Mesodermal cell (in vitro differentiated cells): ENCODE measurements around the gene MLN.

Experiments used
- H3K27ac ChIP-seq: 2 replicates; pipeline ENCODE4 v1.7.0; 2013; ENCODE audit warnings: mild to moderate bottlenecking, low read depth, low read length, moderate library complexity; ENCODE audit not compliant: severe bottlenecking
- H3K36me3 ChIP-seq: 2 replicates; pipeline ENCODE4 v1.7.1; 2013; ENCODE audit warnings: mild to moderate bottlenecking, low read length, moderate library complexity; ENCODE audit not compliant: control insufficient read depth, insufficient read depth
- H3K4me1 ChIP-seq: one replicate; pipeline ENCODE4 v1.7.1; 2013; ENCODE audit warnings: mild to moderate bottlenecking, low read length; ENCODE audit not compliant: insufficient read depth, control insufficient read depth, poor library complexity, severe bottlenecking
- H3K4me3 ChIP-seq: 2 replicates; pipeline ENCODE4 v1.7.0; 2013; ENCODE audit warnings: low read length, control low read depth, mild to moderate bottlenecking; ENCODE audit not compliant: insufficient read depth, poor library complexity, severe bottlenecking; ENCODE audit errors: extremely low read depth
- H3K9me3 ChIP-seq: 2 replicates; pipeline ENCODE4 v1.7.1; 2013; ENCODE audit warnings: mild to moderate bottlenecking, low read length, moderate library complexity; ENCODE audit not compliant: control insufficient read depth
- WGBS, 2 experiments: methylation state at CpG; one replicate each; pipeline ENCODE4 v1.1.5; 2013; ENCODE audit warnings: missing lambda C conversion rate in 2 of 2; ENCODE audit not compliant: insufficient coverage in 2 of 2; 5-methylcytosine and 5-hydroxymethylcytosine counted together

MLN gene

GRCh38 chr6:33759887-33760629 lies 43.7 kb downstream of the MLN start:
- H3K36me3 ChIP-seq = no peaks in the 10 kb centered on the region
- H3K4me1 ChIP-seq = no peaks in the 10 kb centered on the region
- no peak overlapping the region for H3K27ac ChIP-seq
- no peaks in the 10 kb centered on the region for H3K9me3 ChIP-seq
- 96 to 97% methylated on average over 8 to 9 of the region's 9 CpGs for WGBS, 2 experiments
- H3K4me3 ChIP-seq = no peak overlapping the region

- Histone ChIP-seq H3K4me1 (no peaks in the 10 kb centered on the region), H3K9me3 (no peaks in the 10 kb centered on the region)
- WGBS, 2 experiments = 95 to 100% methylated on average over 3 to 6 of the region's 7 CpGs
Measured at GRCh38 chr6:33758815-33759216, 45.0 kb downstream of the MLN start.

GRCh38 chr6:33757906-33758305 lies 45.9 kb downstream of the MLN start:
- Histone ChIP-seq H3K27ac (no peak overlapping the region), H3K4me1 (no peaks in the 10 kb centered on the region), H3K36me3 (no peaks in the 10 kb centered on the region), H3K4me3 (no peak overlapping the region), H3K9me3 (no peaks in the 10 kb centered on the region)
- 88 to 93% methylated on average over 7 to 10 of the region's 10 CpGs for WGBS, 2 experiments

More at GRCh38 chr6:33758815-33759216, 45.0 kb downstream of the MLN start:
- no peak overlapping the region for H3K4me3 ChIP-seq
- H3K36me3 ChIP-seq = no peaks in the 10 kb centered on the region
- H3K27ac ChIP-seq = no peak overlapping the region

DNA sequence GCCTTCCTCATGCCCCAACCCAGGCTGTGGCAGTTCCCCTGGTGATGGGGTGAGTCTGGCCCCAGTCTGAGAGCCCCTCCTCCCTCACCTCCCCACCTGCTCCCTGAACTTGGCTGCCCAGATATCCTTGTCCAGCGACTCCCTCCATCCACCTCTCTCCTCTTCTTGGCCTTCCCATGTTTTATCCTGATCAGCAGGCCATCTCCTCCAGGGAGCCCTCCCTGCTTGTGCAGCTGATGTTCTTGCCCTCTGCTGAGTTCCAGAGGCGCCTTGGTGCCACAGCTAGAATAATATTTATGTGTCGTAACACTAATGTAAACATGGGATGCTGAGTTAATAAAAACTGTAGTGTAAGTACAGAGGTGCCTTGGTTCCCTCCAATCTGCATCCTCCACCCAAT lies 46.7 kb downstream of the MLN start:
- Histone ChIP-seq H3K9me3 (no peaks in the 10 kb centered on the region), H3K4me3 (no peak overlapping the region), H3K4me1 (peaks cover 3% of the 10 kb centered on the region), H3K36me3 (no peaks in the 10 kb centered on the region), H3K27ac (no peak overlapping the region)
- WGBS, 2 experiments = 93% methylated on average over 2 of the region's 3 CpGs; no CpG with 5 or more reads in 1 of the 2 experiments

DNA sequence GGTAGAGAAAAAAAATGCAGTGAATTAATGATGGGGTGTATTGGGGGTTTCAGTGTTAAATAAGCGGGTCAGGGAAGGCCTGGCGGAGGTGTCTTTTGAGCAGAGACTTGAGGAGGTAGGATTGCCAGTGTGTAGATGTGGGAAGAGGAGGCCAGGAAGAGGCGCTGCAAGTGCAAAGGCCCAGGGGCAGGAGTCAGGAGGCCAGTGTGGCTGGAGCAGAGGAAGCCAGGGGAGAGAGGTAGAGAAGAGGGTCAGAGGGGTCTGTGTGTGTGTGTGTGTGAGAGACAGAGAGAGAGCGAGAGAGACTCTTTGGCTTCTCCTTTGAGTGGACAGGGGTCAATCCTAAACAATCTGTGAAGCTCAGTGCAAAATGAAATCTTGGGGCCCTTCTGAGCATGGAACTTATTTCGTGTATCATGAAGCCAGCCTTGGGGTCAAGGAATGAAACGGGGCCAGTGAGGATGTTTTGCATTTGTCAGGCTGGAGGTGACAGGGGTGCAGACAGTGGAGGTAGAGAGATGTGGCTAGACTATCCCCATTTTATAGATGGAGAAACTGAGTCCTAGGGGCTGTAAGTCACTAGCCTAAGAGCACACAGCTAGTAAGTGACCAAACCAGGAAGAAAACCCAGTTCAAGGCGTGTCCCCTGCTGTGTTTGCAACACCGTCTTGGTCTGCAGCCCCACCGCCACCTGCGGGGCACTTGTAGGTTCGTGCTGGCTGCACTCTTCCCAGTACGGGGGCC lies 47.4 kb downstream of the MLN start:
- Histone ChIP-seq H3K27ac (no peak overlapping the region), H3K9me3 (no peaks in the 10 kb centered on the region), H3K4me3 (no peak overlapping the region), H3K36me3 (no peaks in the 10 kb centered on the region), H3K4me1 (peaks cover 3% of the 10 kb centered on the region)
- 76 to 89% methylated on average over 12 of the region's 12 CpGs for WGBS, 2 experiments

DNA sequence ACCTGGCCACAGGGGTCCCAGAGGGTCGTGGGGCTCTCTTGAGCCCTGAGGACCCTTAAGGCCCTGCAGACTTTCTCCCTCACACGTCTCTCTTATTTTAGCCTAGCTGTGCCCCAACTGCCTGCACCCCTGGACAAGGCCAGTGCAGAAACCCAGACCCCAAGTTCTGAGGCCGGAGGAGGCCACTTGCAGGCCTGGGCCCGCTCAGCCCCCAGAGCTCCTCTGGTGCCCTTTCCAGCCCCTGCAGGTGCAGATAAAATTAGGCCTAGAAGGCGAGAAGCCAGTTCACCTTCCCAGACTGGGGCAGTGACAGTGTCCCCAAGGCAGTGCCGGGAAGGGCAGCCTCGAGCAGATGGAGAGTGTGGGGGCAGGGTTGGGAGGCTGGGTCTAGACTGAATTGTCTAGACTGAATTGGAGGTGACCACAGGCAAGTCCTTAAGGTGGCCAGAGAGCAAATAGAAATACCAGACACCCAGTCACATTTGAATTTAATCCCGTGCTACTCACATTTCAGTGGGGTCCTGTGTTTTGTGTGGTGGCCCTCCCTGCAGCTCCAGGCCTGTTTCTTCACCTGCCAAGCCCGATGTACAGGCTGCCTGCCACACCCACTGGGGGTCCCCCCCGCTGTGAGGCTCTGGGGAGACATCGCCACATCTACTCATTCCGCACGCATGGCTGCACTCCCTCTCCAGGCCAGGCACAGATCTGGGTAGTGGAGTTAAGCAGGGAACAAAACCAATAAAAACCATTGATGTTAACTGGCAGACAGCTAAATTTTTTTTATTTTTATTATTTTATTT lies 48.5 kb downstream of the MLN start:
- no peaks in the 10 kb centered on the region for H3K9me3 ChIP-seq
- H3K4me3 ChIP-seq = no peak overlapping the region
- no peak overlapping the region for H3K27ac ChIP-seq
- WGBS, 2 experiments = 80 to 84% methylated on average over 7 to 10 of the region's 13 CpGs
- peaks cover 6% of the 10 kb centered on the region for H3K4me1 ChIP-seq
- no peaks in the 10 kb centered on the region for H3K36me3 ChIP-seq

- 83 to 89% methylated on average over 3 to 11 of the region's 11 CpGs for WGBS, 2 experiments
- H3K36me3 ChIP-seq = no peaks in the 10 kb centered on the region
- H3K4me3 ChIP-seq = no peak overlapping the region
- no peaks in the 10 kb centered on the region for H3K9me3 ChIP-seq
- H3K4me1 ChIP-seq = peaks cover 6% of the 10 kb centered on the region
- no peak overlapping the region for H3K27ac ChIP-seq
Measured at GRCh38 chr6:33754222-33754621, 49.6 kb downstream of the MLN start.

- no CpG with 5 or more reads among the region's 1 CpG for WGBS, 2 experiments
Measured at GRCh38 chr6:33752646-33753015, 51.2 kb downstream of the MLN start.

DNA sequence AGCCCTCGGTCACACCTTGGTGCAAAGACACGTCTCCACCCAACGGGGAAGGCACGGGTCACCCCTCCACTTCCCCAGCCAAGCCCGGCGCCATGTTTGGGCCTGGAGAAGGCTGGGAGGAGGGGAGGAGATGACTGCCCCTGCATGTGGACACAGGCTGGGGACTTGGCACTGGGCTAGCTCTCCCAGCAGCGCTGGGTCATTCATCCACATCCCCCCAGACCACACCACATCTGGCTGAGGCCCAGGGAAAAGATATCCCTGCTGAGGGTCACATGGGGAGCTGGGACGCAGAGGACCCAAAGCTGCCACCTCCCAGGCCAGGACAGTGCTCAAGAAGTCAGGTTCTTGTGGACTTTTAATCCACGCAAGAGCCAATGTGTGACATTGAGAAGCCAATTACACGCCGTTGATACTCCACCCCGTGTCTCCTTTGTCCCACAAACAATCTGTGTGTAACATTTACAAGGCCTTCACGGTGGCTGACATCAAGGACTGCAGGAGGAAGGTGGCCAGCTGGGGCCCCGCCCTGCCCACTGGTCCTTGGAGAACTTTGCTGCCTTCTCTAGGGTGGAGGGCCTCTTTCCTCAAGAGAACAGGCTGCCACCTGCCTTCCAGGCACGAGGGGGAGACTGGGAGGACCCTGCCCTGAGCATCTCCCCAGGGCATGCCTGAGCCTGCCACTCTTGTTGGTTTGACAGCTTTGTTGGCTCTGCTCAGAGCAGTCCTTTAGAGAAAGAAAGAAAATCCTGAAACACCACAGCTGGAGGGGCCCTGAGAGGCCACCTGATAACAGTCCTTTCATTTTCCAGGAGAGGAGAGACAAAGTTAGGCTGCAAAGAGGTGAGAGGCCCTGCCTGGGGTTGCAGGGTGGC lies 51.8 kb downstream of the MLN start:
- Histone ChIP-seq H3K4me1 (peaks cover 14% of the 10 kb centered on the region), H3K27ac (no peak overlapping the region), H3K4me3 (no peak overlapping the region), H3K9me3 (no peaks in the 10 kb centered on the region), H3K36me3 (no peaks in the 10 kb centered on the region)
- 89 to 91% methylated on average over 7 to 8 of the region's 15 CpGs for WGBS, 2 experiments

More at GRCh38 chr6:33752646-33753015, 51.2 kb downstream of the MLN start:
- H3K4me3 ChIP-seq = no peak overlapping the region
- no peaks in the 10 kb centered on the region for H3K9me3 ChIP-seq
- H3K36me3 ChIP-seq = no peaks in the 10 kb centered on the region
- H3K27ac ChIP-seq = no peak overlapping the region
- peaks cover 7% of the 10 kb centered on the region for H3K4me1 ChIP-seq
